Muscle of leg (tissue), 11 donors: ENCODE results near the gene IMMP2L. TPM values are rescaled to one million over a fixed set of nuclear protein-coding genes. Genes with fewer than 3 reads are reported as not detected.
A peak's percentile ranks its signal among the peaks of the same experiment; 100 is the strongest.

Experiments used
- DNase-seq: peaks from one replicate; pipeline ENCODE4 v3.0.0; 2013
- H3K27ac ChIP-seq: one replicate; pipeline ENCODE4 v1.5.1; 2013; ENCODE audit warnings: mild to moderate bottlenecking, low read length, control low read depth
- H3K27me3 ChIP-seq: one replicate; pipeline ENCODE4 v1.6.1; 2013; ENCODE audit warnings: low read length; ENCODE audit not compliant: control insufficient read depth, insufficient read depth
- H3K36me3 ChIP-seq: one replicate; pipeline ENCODE4 v1.6.1; 2013; ENCODE audit warnings: low read length; ENCODE audit not compliant: control insufficient read depth, insufficient read depth
- H3K4me1 ChIP-seq: one replicate; pipeline ENCODE4 v1.6.1; 2013; ENCODE audit warnings: low read length; ENCODE audit not compliant: control insufficient read depth, insufficient read depth
- H3K4me3 ChIP-seq: one replicate; pipeline ENCODE4 v1.5.1; 2013; ENCODE audit warnings: low read length, control low read depth
- H3K9me3 ChIP-seq: replicated peaks from 2 replicates; pipeline ENCODE4 v1.6.1; 2013; ENCODE audit warnings: low read depth, low read length; ENCODE audit not compliant: control insufficient read depth
- WGBS: methylation state at CpG from one replicate; pipeline ENCODE4 v1.1.5; 2013; ENCODE audit warnings: missing lambda C conversion rate; ENCODE audit not compliant: insufficient coverage; 5-methylcytosine and 5-hydroxymethylcytosine counted together
- polyA plus RNA-seq, 8 donors: library from polyadenylated mRNA; unstranded; fragments of 120-200 nt; gene quantifications; one replicate each; pipeline versions ENCODE4 v1.2.1 to v1.2.3, GENCODE V29; 2013; ENCODE audit warnings: inconsistent platforms in 1 of 8, low replicate concordance in 1 of 8; ENCODE audit not compliant: insufficient read length in 8 of 8, insufficient read depth in 1 of 8
- total RNA-seq: library from RNA; stranded (reverse); fragments of 120-200 nt; gene quantifications from one replicate; pipeline ENCODE4 v1.2.4, GENCODE V29; 2013

Gene IMMP2L
- total and polyA plus RNA-seq, 9 donors: 15.0 to 20.4 (median 17.1) TPM

DNA sequence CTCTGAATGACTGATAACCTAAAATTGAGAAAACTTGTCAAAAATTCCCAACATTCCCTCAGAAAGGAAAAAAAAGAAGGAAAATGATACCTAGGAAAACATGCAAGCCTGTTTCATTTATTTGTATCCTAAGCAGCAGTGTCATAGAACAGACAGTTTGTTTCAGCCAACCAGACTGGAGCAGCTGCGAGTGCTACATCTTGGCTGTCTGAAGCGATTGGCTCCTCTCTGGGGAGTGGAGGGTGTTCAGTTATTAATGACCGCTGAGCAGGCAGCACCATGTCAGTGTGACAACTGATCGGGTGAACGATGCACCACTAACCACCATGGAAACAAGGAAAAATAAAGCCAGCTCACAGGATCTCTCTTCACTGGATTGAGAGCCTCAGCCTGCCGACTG, 471.4 kb downstream of the IMMP2L start, which contains the start of gene LRRN3:
Gene LRRN3 (plus strand): TSS at position 282 of the 400 bp plus-strand sequence. CDS start 31,646 bp downstream, outside the sequence.
- Histone ChIP-seq H3K4me1 (peaks cover 2% of the 10 kb centered on the region), H3K4me3 (peak within 1 kb of the TSS; percentile 43), H3K36me3 (no peaks in the 10 kb centered on the region), H3K27me3 (no peaks in the 10 kb centered on the region), H3K27ac (peak within 1 kb of the TSS; percentile 78), H3K9me3 (no peaks in the 10 kb centered on the region)
- peak; percentile 91 for DNase-seq
- 15% methylated on average over 2 of the region's 6 CpGs for WGBS

DNA sequence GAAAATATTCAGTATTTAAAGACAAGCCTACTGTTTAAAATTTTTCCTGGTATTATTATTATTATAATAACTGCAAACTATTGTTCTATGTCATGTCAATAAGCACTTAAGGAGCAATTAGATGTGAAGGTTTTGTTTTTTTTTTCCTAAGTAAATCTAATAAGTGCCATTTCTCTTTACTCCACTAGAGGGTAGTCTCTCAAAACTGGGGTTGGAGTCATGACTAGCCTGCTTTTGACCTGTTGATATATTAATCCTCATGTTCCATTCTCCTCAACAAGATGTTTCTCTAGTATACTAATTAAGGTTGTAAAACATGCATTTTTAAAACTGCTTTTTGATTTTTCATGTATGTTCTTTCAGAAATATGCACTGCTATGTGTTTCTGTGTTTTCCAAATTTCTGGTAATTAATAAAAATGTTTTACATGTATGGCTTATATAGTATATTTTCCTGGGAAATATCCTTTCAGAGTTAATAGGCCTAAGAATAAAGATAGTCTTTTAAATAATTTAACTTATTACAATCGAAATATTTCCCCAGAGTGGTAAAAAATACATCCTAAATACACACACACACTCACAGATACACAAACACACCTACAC, 472.4 kb downstream of the IMMP2L start:
- DNase-seq: peak; percentile 69
- Histone ChIP-seq H3K9me3 (no peaks in the 10 kb centered on the region), H3K4me1 (peaks cover 2% of the 10 kb centered on the region), H3K36me3 (no peaks in the 10 kb centered on the region), H3K27ac (no peak overlapping the region), H3K27me3 (no peaks in the 10 kb centered on the region), H3K4me3 (no peak overlapping the region)
- no CpG with 5 or more reads among the region's 1 CpG for WGBS

DNA sequence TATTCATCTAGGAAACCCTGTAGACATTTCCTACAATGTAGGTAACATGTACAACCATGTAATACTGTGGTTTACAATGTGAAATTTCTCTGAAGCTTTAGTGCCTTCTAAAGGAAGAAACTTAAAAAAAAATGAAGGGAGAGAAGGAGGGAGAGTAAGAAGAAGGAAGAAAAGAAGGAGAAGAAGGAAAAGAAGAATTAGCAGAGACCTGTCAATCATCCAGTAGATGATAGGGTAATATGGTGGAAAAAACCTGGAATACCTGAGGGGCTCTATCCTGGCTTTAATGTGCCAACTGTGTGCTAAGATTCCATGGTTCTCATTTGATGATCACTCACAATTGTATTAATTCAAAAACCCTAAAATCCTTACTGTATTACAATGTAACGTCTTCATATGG, 474.0 kb downstream of the IMMP2L start:
- H3K4me1 ChIP-seq: peaks cover 2% of the 10 kb centered on the region
- H3K27me3 ChIP-seq: no peaks in the 10 kb centered on the region
- WGBS: no CpG with 5 or more reads among the region's 1 CpG
- H3K36me3 ChIP-seq: no peaks in the 10 kb centered on the region
- no peaks in the 10 kb centered on the region for H3K9me3 ChIP-seq
- DNase-seq: no peak
- no peak overlapping the region for H3K4me3 ChIP-seq
- no peak overlapping the region for H3K27ac ChIP-seq

DNA sequence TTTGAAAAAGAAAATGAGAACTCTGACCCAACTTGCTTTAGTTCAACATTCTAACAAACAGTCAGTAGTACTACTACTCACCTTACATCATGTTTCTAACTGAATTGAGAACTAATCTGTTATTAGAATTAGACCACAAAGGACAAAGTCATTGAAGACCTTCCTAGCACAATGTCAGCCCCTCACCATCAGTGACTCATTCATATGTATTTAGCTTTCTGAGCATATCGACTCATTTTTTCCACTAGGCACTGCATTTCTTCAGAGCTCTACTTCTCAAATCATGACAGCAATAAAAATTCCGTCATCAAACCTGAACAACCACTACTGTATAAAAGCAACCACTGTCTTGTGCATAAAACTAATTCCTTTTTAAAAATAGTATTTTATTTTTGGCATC, 475.8 kb downstream of the IMMP2L start:
- peak; percentile 28 for DNase-seq
- Histone ChIP-seq H3K27ac (no peak overlapping the region), H3K9me3 (no peaks in the 10 kb centered on the region), H3K4me1 (peaks cover under 1% of the 10 kb centered on the region), H3K36me3 (no peaks in the 10 kb centered on the region), H3K27me3 (no peaks in the 10 kb centered on the region), H3K4me3 (no peak overlapping the region)
- WGBS: no CpG with 5 or more reads among the region's 2 CpGs

DNA sequence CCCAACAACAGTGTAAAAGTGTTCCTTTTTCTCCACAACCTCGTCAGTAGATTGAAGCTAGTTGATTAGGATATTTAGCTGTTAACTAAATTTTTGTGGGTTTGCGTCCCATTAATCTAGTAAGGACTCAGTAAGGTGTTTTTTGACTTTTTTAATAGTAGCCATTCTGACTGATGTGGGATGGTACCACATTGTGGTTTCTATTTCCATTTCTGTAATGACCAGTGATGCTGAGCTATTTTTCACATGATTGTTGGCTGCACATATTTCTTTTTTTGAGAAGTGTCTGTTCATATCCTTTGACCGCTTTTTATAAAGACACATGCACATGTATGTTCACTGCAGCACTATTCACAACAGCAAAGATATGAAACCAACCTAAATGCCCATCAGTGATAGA, 476.9 kb downstream of the IMMP2L start:
- Histone ChIP-seq H3K4me1 (no peaks in the 10 kb centered on the region), H3K9me3 (no peaks in the 10 kb centered on the region), H3K36me3 (no peaks in the 10 kb centered on the region), H3K27me3 (no peaks in the 10 kb centered on the region), H3K27ac (no peak overlapping the region), H3K4me3 (no peak overlapping the region)
- WGBS: no CpG with 5 or more reads among the region's 3 CpGs
- DNase-seq: no peak

GRCh38 chr7:111083413-111083812, 478.9 kb downstream of the IMMP2L start:
- peak; percentile 45 for DNase-seq
- H3K4me1 ChIP-seq: no peaks in the 10 kb centered on the region
- no peak overlapping the region for H3K27ac ChIP-seq
- H3K4me3 ChIP-seq: no peak overlapping the region
- H3K9me3 ChIP-seq: no peaks in the 10 kb centered on the region
- WGBS: no CpG with 5 or more reads among the region's 5 CpGs
- H3K36me3 ChIP-seq: no peaks in the 10 kb centered on the region
- no peaks in the 10 kb centered on the region for H3K27me3 ChIP-seq

DNA sequence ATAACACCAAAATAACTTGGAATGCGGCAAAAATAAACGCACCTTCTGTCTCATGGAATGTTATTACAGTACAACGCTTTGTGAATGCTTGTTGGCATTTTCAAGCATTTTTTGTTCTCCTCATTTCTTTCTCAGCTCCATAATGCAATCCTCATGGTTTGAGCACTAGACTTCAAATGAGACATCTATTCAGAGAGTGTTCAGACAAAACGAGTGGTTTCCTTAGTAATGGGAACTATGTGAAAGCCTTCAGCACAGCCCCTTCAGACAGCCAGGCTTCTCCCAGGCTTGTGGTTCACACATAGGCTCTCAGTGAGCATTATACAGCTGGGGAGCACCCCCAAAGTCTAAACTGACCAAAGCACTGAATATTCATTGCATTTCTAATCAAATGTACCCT, 479.9 kb downstream of the IMMP2L start:
- DNase-seq: peak; percentile 11
- H3K9me3 ChIP-seq: no peaks in the 10 kb centered on the region
- no peaks in the 10 kb centered on the region for H3K27me3 ChIP-seq
- no peak overlapping the region for H3K4me3 ChIP-seq
- H3K4me1 ChIP-seq: no peaks in the 10 kb centered on the region
- WGBS: no CpG with 5 or more reads among the region's 4 CpGs
- H3K27ac ChIP-seq: no peak overlapping the region
- H3K36me3 ChIP-seq: no peaks in the 10 kb centered on the region

GRCh38 chr7:111081546-111082267, 480.6 kb downstream of the IMMP2L start:
- no peak overlapping the region for H3K4me3 ChIP-seq
- no peaks in the 10 kb centered on the region for H3K9me3 ChIP-seq
- H3K27ac ChIP-seq: no peak overlapping the region
- DNase-seq: no peak
- no peaks in the 10 kb centered on the region for H3K4me1 ChIP-seq
- H3K36me3 ChIP-seq: no peaks in the 10 kb centered on the region
- no peaks in the 10 kb centered on the region for H3K27me3 ChIP-seq
- WGBS: no CpG with 5 or more reads among the region's 4 CpGs

GRCh38 chr7:111080495-111081105, 481.7 kb downstream of the IMMP2L start:
- no peak for DNase-seq
- Histone ChIP-seq H3K4me3 (no peak overlapping the region), H3K27ac (no peak overlapping the region), H3K4me1 (no peaks in the 10 kb centered on the region), H3K27me3 (no peaks in the 10 kb centered on the region), H3K36me3 (no peaks in the 10 kb centered on the region), H3K9me3 (no peaks in the 10 kb centered on the region)
- 100% methylated on average over 1 of the region's 1 CpG for WGBS

DNA sequence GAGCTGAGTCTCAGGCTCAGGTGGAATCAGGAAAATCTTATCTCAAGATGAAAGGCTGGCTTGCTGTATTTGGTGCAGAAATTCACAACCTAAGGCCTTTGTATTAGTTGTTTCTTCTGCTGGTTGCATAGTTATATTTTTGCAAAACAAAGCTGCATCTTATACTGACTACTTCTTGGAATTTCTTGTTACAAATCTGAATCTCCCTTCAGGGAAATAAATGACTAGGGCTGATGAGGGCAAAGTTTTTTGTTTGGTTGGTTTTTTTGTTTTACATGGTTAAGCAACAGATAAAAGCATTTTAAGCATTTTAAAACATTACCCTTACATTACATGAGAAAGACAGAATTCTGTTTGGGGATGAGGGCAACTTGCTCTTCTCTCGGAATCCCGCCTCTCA, 485.3 kb downstream of the IMMP2L start:
- Histone ChIP-seq H3K9me3 (no peaks in the 10 kb centered on the region), H3K27me3 (no peaks in the 10 kb centered on the region), H3K36me3 (no peaks in the 10 kb centered on the region), H3K27ac (no peak overlapping the region), H3K4me3 (no peak overlapping the region), H3K4me1 (no peaks in the 10 kb centered on the region)
- no CpG with 5 or more reads among the region's 2 CpGs for WGBS
- no peak for DNase-seq
